MM.1S (cell line): ENCODE data around the gene EXO1.

Source experiments
- EZH2 ChIP-seq: fragments of 300-600 bp; sonication (generic); optimal IDR thresholded peaks from 2 replicates; pipeline ENCODE3; 2017; ENCODE audit warnings: low read depth, mild to moderate bottlenecking, antibody characterized with exemption, low read length, mixed read lengths
- TF ChIP-seq, protein P1 (sequence below): fragments of 300-600 bp; sonication (generic); IDR thresholded peaks from 2 replicates; pipeline ENCODE4 v1.5.1; 2016; ENCODE audit warnings: antibody characterized with exemption, low read length, mixed read lengths

DNA sequence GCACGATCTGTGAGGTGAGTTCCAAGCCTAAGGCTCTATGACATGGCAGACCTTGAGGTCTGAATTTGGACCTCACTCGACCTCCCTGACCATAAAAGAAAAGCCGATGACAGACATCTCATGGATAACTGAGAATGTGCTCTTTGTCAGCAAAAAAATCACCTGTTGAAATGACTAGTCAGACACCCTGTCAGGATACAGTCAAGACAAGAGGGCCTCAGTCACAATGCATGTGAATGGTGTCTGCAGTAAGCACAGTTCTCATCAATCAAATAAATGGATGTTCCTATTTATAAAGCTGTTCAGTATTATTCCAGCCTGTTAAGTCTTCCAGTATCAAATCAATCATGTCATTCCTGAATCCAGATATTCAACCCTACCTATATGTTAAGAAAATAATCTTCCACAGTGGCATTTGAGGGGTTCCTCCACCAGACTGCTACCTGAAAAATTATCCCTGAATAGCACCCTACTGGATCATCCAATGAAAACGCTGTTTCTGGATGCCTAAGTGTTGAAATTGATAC is 28.6 kb upstream of the EXO1 start:
- TF ChIP-seq, protein P1, sequence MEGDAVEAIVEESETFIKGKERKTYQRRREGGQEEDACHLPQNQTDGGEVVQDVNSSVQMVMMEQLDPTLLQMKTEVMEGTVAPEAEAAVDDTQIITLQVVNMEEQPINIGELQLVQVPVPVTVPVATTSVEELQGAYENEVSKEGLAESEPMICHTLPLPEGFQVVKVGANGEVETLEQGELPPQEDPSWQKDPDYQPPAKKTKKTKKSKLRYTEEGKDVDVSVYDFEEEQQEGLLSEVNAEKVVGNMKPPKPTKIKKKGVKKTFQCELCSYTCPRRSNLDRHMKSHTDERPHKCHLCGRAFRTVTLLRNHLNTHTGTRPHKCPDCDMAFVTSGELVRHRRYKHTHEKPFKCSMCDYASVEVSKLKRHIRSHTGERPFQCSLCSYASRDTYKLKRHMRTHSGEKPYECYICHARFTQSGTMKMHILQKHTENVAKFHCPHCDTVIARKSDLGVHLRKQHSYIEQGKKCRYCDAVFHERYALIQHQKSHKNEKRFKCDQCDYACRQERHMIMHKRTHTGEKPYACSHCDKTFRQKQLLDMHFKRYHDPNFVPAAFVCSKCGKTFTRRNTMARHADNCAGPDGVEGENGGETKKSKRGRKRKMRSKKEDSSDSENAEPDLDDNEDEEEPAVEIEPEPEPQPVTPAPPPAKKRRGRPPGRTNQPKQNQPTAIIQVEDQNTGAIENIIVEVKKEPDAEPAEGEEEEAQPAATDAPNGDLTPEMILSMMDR, result no peak
- no peak for TF ChIP-seq EZH2
